ENCODE data around the gene MTSS2.
A peak's percentile ranks its signal among the peaks of the same experiment; 100 is the strongest.

Gene MTSS2

GRCh38 chr16:70644763-70645597 lies 40.9 kb downstream of the MTSS2 start (continued):
- TF ChIP-seq ZBTB20 (tag by site-specific recombination; IDR thresholded peaks at IDR 0.05) (no peak), ZBTB48 (tag by site-specific recombination; IDR thresholded peaks at IDR 0.05) (peak; percentile 27; the same call in 1 of the 2 replicates), ZNF48 (tag by site-specific recombination; IDR thresholded peaks at IDR 0.05) (no peak), KLF1 (tag by site-specific recombination; IDR thresholded peaks at IDR 0.05) (no peak), ZNF157 (tag by site-specific recombination; IDR thresholded peaks at IDR 0.05) (no peak), INSM2 (tag by site-specific recombination; IDR thresholded peaks at IDR 0.05) (no peak), SCRT2 (tag by site-specific recombination; IDR thresholded peaks at IDR 0.05) (no peak), ZNF514 (tag by site-specific recombination; IDR thresholded peaks at IDR 0.05) (no peak), ZBTB44 (tag by site-specific recombination; IDR thresholded peaks at IDR 0.05) (no peak), ZNF626 (tag by site-specific recombination; IDR thresholded peaks at IDR 0.05) (no peak), ZNF843 (tag by site-specific recombination; IDR thresholded peaks at IDR 0.05) (no peak), HOXC10 (CRISPR knock-in tag; IDR thresholded peaks at IDR 0.05) (no peak), OSR2 (tag by site-specific recombination; IDR thresholded peaks at IDR 0.05) (no peak), ZNF658 (tag by site-specific recombination; IDR thresholded peaks at IDR 0.05) (0 out of 2 replicates have a peak, but pooled peaks have one; percentile 34), PATZ1 (tag by site-specific recombination; IDR thresholded peaks at IDR 0.05) (no peak), ZNF623 (tag by site-specific recombination; IDR thresholded peaks at IDR 0.05) (no peak), ZNF26 (tag by site-specific recombination; IDR thresholded peaks at IDR 0.05) (no peak), ZNF707 (tag by site-specific recombination; IDR thresholded peaks at IDR 0.05) (no peak), ZBTB26 (tag by site-specific recombination; optimal IDR thresholded peaks at IDR 0.05) (no peak), ATF2 (tag by site-specific recombination; IDR thresholded peaks at IDR 0.05; ENCODE audit: low read depth) (no peak), ZNF791 (tag by site-specific recombination; IDR thresholded peaks at IDR 0.05) (no peak), ZNF571 (tag by site-specific recombination; IDR thresholded peaks at IDR 0.05) (no peak), PBX3 (CRISPR knock-in tag; IDR thresholded peaks at IDR 0.05) (no peak), GLI4 (tag by site-specific recombination; IDR thresholded peaks at IDR 0.05) (no peak), ZNF114 (tag by site-specific recombination; IDR thresholded peaks at IDR 0.05) (no peak), KLF17 (tag by site-specific recombination; IDR thresholded peaks at IDR 0.05) (no peak), ZNF596 (tag by site-specific recombination; IDR thresholded peaks at IDR 0.05) (no peak), ZNF223 (tag by site-specific recombination; IDR thresholded peaks at IDR 0.05) (no peak; the same call in 1 of the 2 replicates), RBAK (tag by site-specific recombination; IDR thresholded peaks at IDR 0.05) (no peak)
